Liver (tissue), 9 donors: ENCODE results near the gene LRRC70. TPM values are rescaled to one million over a fixed set of nuclear protein-coding genes. Genes with fewer than 3 reads are reported as not detected.

Experiments used
- DNase-seq: peaks from one replicate; pipeline ENCODE4 v3.0.0-alpha.2; 2017; ENCODE audit warnings: low spot score
- H3K27ac ChIP-seq, 2 donors: one replicate each; pipeline ENCODE4 v1.7.0; 2013; ENCODE audit warnings: inconsistent platforms in 2 of 2, low read length in 2 of 2, control low read depth in 1 of 2, low read depth in 1 of 2, mild to moderate bottlenecking in 1 of 2
- H3K27me3 ChIP-seq, 4 donors: one replicate each; pipeline versions ENCODE4 v1.6.1 to v1.7.0; 2013; ENCODE audit warnings: low read length in 3 of 4, inconsistent platforms in 1 of 4, mild to moderate bottlenecking in 1 of 4, moderate library complexity in 1 of 4; ENCODE audit not compliant: control insufficient read depth in 4 of 4, insufficient read depth in 4 of 4
- H3K36me3 ChIP-seq, 4 donors: one replicate each; pipeline versions ENCODE4 v1.6.1 to v1.7.0; 2013; ENCODE audit warnings: low read length in 3 of 4, mild to moderate bottlenecking in 3 of 4, low read depth in 1 of 4, moderate library complexity in 1 of 4; ENCODE audit not compliant: control insufficient read depth in 4 of 4, insufficient read depth in 3 of 4
- H3K4me1 ChIP-seq, 4 donors: one replicate each; pipeline versions ENCODE4 v1.6.1 to v1.7.0; 2013; ENCODE audit warnings: low read length in 3 of 4, mild to moderate bottlenecking in 3 of 4, moderate library complexity in 1 of 4; ENCODE audit not compliant: control insufficient read depth in 4 of 4, insufficient read depth in 4 of 4
- H3K4me3 ChIP-seq, 3 donors: one replicate each; pipeline versions ENCODE4 v1.6.1 to v1.7.0; 2013; ENCODE audit warnings: low read length in 3 of 3, control low read depth in 1 of 3, low read depth in 1 of 3, mild to moderate bottlenecking in 1 of 3
- H3K9ac ChIP-seq, 2 donors: one replicate each; pipeline ENCODE4 v1.7.0; 2013; ENCODE audit warnings: low read length in 2 of 2, mild to moderate bottlenecking in 2 of 2, moderate library complexity in 2 of 2, control low read depth in 1 of 2, low read depth in 1 of 2
- H3K9me3 ChIP-seq, 4 donors: one replicate each; pipeline versions ENCODE4 v1.6.1 to v1.7.0; 2013; ENCODE audit warnings: low read length in 3 of 4; ENCODE audit not compliant: control insufficient read depth in 4 of 4
- ATF3 ChIP-seq: IDR thresholded peaks from 2 replicates; pipeline ENCODE4 v1.6.1; 2016; ENCODE audit warnings: antibody characterized with exemption
- CTCF ChIP-seq: fragments of 150-350 bp; IDR thresholded peaks from 2 replicates; pipeline ENCODE4 v1.5.1; 2017; ENCODE audit warnings: improper control_type of control experiment, low read depth, low read length; ENCODE audit not compliant: missing input control
- EGR1 ChIP-seq, 2 donors: IDR thresholded peaks; 2 replicates each; pipeline ENCODE4 v1.6.1; 2016 to 2018; ENCODE audit warnings: antibody characterized with exemption in 2 of 2, low read depth in 2 of 2
- FOXA1 ChIP-seq: IDR thresholded peaks from 2 replicates; pipeline ENCODE4 v1.6.1; 2016; ENCODE audit warnings: antibody characterized with exemption
- FOXA2 ChIP-seq: IDR thresholded peaks from 2 replicates; pipeline ENCODE4 v1.6.1; 2016; ENCODE audit warnings: antibody characterized with exemption
- GABPA ChIP-seq, 2 donors: IDR thresholded peaks in 1 of 2; conservative IDR thresholded peaks in 1 of 2; 2 replicates each; pipeline ENCODE4 v1.6.1; 2016; ENCODE audit warnings: antibody characterized with exemption in 2 of 2, mild to moderate bottlenecking in 1 of 2, moderate library complexity in 1 of 2
- HNF4A ChIP-seq, 2 donors: conservative IDR thresholded peaks; 2 replicates each; pipeline ENCODE4 v1.6.1; 2016; ENCODE audit warnings: antibody characterized with exemption in 2 of 2, mild to moderate bottlenecking in 2 of 2
- HNF4G ChIP-seq: IDR thresholded peaks from 2 replicates; pipeline ENCODE4 v1.6.1; 2016; ENCODE audit warnings: antibody characterized with exemption
- JUND ChIP-seq, 2 donors: IDR thresholded peaks; 2 replicates each; pipeline ENCODE4 v1.6.1; 2016; ENCODE audit warnings: antibody characterized with exemption in 2 of 2
- MAX ChIP-seq: IDR thresholded peaks from 2 replicates; pipeline ENCODE4 v1.6.1; 2016; ENCODE audit warnings: antibody characterized with exemption
- NR2F2 ChIP-seq: IDR thresholded peaks from 2 replicates; pipeline ENCODE4 v1.6.1; 2016; ENCODE audit warnings: antibody characterized with exemption
- RAD21 ChIP-seq, 2 donors: IDR thresholded peaks; 2 replicates each; pipeline ENCODE4 v1.6.1; 2016; ENCODE audit warnings: antibody characterized with exemption in 2 of 2, mild to moderate bottlenecking in 2 of 2
- REST ChIP-seq: IDR thresholded peaks from 2 replicates; pipeline ENCODE4 v1.6.1; 2016; ENCODE audit warnings: antibody characterized with exemption, mild to moderate bottlenecking
- RXRA ChIP-seq, 2 donors: IDR thresholded peaks; 2 replicates each; pipeline ENCODE4 v1.6.1; 2017 to 2018; ENCODE audit warnings: antibody characterized with exemption in 2 of 2, mild to moderate bottlenecking in 1 of 2
- SP1 ChIP-seq: IDR thresholded peaks from 2 replicates; pipeline ENCODE4 v1.6.1; 2018; ENCODE audit warnings: antibody characterized with exemption, mild to moderate bottlenecking
- TAF1 ChIP-seq: conservative IDR thresholded peaks from 2 replicates; pipeline ENCODE4 v1.6.1; 2016; ENCODE audit warnings: antibody characterized with exemption, mild to moderate bottlenecking
- YY1 ChIP-seq: IDR thresholded peaks from 2 replicates; pipeline ENCODE4 v1.6.1; 2016; ENCODE audit warnings: antibody characterized with exemption, mild to moderate bottlenecking
- ZBTB33 ChIP-seq: IDR thresholded peaks from 2 replicates; pipeline ENCODE4 v1.6.1; 2016; ENCODE audit warnings: antibody characterized with exemption
- WGBS: extraction: QIAGEN DNeasy Blood & Tissue Kit; methylation state at CpG from one replicate; pipeline ENCODE4 v1.1.7; 2013; 5-methylcytosine and 5-hydroxymethylcytosine counted together
- polyA plus RNA-seq, 2 donors: library from polyadenylated mRNA; stranded (reverse) in 1 of 2; unstranded in 1 of 2; fragments of 200-250 nt in 1 of 2; fragments of >200 nt in 1 of 2; fragmentation: Nextera tagmentation in 1 of 2; extraction: Ambion mirVana in 1 of 2; gene quantifications; one replicate each; pipeline versions ENCODE4 v1.2.1 to v1.2.3, GENCODE V29; 2013 to 2015
- total RNA-seq, 2 donors: library from RNA; depleted of rRNA; stranded (reverse); fragments of >200 nt; gene quantifications; one replicate each; pipeline ENCODE4 v1.2.3, GENCODE V29; 2014
- donor health status: healthy.
- donor health status: healthy.
- donor health status: healthy.
- donor health status: healthy.
- donor health status: healthy.

Gene LRRC70
- total and polyA plus RNA-seq, 4 donors: 0.66 to 2.8 (median 1.7) TPM

- no peaks in the 10 kb centered on the region for H3K36me3 ChIP-seq
- WGBS: 100% methylated on average over 1 of the region's 1 CpG
- DNase-seq: no peak
- H3K27ac ChIP-seq: no peak overlapping the region
- H3K9ac ChIP-seq: no peak overlapping the region
- TF ChIP-seq FOXA1 (no peak), HNF4A (conservative IDR thresholded peaks at IDR 0.05) (no peak), YY1 (no peak), FOXA2 (no peak), ATF3 (no peak), ZBTB33 (no peak), HNF4G (no peak), SP1 (no peak), REST (no peak), EGR1 (IDR thresholded peaks at IDR 0.05; ENCODE audit: low read depth in 2 of 2) (no peak), RAD21 (IDR thresholded peaks at IDR 0.05) (no peak), JUND (IDR thresholded peaks at IDR 0.05) (no peak), RXRA (IDR thresholded peaks at IDR 0.05) (no peak), MAX (no peak), CTCF (no peak), TAF1 (no peak), GABPA (IDR thresholded peaks at IDR 0.05 in 1 of 2, conservative IDR thresholded peaks at IDR 0.05 in 1 of 2) (no peak), NR2F2 (no peak)
- no peaks in the 10 kb centered on the region for H3K9me3 ChIP-seq
- H3K4me3 ChIP-seq: no peak overlapping the region
- H3K27me3 ChIP-seq: no peaks in the 10 kb centered on the region
- no peaks in the 10 kb centered on the region for H3K4me1 ChIP-seq
These were observed 17.5 kb downstream of the LRRC70 start for GRCh38 chr5:62596096-62596495.
